Stimulated activated CD4-positive, alpha-beta T cell treated with anti-CD3 and anti-CD28 coated beads, TNF-alpha, amount 100 ng/mL, for 1 hour (primary cell): ENCODE results near the gene HDGFL2.
A peak's percentile ranks its signal among the peaks of the same experiment; 100 is the strongest.

ENCODE experiments used
- DNase-seq, 3 donors: peaks; one replicate each; pipeline ENCODE4 v3.0.0-alpha.2; 2020; ENCODE audit warnings: low read depth in 3 of 3, low spot score in 1 of 3

The HDGFL2 gene

DNA sequence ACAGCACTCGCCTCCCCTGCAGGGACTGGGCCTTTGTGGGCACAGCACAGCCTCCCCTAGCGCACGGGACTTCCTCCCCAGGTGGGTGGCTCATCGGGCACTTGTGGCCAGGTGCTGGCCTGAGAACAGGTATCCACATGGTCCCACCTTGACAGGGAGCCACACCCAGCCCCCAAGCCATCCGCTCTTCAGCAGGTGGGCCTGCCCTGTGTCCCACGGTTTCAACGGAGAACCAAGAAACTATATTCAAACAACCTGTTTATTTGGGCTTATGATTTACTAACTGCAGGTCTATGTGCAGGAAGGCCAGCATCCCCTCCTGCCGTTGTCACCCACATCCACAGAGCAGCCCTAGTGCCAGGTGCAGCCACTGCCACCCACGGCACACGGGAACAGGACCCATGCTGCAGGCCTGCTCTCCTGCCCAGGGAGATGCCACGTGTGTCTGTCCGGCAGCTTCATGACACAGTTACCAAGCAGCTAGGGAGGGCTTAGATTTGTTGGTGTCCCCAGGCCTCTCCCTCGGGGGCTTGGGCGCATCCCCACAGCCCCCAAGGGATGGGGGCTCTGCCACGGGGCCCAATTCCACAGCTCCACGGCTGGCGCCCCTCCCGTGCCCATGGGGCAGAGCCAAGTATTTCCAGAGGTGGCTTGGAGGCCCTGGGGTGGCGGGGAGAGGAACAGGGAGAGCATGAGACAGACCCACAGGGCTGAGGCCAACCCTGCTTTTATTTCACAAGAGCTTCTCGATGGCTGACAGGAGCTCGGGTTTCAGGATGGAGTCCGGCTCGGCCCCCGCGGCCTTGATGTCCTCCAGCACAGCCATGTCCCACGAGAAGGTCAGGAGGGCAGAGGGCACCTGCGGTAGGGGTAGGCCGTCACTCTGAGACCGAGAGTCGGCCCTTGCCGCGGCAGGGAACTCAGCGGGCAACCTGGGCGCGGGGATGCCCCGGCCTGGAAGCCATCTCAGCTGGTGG lies 27.0 kb upstream of the HDGFL2 start:
- no peak for DNase-seq

DNA sequence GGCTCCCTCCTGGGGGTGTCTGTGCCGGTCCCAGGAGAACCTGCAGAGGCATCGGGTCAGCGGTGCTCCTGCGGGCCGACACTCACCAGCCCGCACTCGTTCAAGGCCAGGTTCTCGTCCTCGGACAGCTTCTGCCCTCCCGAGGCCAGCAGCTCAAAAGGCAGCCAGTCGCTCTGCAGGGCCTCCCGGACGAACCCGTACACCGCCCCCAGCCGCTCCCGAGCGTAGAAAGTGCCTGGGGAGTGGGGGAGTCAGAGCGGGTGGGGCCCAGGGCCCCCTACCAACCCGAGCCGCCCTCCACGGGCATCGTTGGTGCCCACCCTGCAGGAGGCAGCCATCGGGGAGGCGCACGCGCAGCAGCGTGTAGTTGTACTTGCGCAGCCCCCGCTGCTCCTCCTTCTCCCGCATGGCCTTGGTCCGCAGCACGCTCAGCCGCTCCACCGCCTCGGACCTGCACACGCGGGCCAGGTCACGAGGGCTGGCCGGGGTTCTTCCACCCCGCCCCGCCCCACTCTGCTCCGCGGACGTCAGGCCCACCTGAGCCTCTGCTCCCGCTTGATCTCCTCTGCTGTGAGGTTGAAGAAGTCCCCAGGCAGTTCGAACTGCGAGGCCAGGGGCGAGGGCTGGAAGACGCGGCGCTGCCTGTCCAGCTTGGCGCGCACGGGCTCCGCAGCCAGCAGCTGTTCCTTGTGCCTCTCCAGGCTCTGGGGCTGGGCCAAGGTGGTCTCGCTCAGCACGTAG lies 26.0 kb upstream of the HDGFL2 start:
- no peak for DNase-seq

DNA sequence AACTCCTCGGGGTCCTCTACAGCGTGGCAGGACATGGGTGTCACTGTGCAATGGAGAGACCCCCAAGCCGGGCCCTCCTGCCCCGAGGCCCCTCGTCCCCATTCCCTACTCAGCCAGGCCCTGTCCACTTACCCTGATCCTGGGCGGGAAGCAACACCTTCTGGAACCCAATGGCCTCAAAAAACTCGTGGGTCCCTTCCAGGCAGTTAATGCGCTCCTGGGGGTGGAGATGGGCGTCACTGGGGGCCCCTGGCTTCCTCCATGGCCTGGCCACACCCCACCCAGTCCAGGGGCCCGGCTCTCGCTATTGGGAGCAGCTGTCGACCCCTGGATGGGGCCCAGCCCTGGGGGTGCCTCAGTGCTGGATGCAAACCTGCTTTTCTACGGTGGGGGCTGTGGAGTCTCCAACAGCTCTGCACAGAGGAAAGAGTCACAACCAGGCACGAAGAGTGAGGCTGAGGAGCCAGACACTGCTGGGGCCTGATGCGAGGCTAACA lies 25.3 kb upstream of the HDGFL2 start:
- DNase-seq, result no peak

DNA sequence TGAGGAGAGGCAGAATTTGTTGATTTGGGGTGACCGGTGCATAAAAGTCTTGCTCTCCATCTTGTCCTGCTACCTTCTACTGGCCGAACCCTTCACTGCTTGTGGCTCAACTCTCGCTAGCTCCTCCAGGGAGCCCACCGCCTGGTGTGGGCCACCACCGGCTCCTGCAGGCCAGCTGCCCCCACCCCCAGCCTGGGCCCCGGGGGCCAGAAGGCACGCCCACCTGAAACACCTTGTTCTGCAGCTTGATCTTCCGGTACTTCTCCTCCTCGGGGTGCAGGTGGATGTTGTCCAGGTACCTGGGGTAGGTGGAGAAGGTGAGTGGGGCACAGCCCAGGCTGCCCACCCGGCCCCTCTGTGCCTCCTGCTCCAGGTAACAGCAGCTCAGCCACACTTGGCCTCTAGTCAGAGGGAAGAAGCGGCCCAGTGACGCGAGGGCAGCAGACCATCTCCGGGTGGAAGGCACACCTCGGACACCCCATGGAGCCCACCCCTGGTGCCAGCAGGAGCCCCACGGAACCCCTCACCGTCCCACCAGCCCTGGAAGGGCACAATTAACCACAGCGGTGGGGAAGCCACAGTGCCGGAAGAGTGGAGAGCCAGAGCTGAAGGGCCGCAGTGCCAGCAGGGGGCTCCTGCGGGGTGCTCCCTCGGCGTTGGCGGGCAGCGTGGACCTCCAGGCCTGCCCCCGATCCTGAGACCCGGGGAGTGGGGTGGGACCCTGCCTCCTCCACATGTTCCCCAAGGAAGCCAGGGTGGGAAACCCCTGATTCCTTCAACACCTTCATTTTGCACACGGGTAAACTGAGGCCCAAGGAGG lies 24.6 kb upstream of the HDGFL2 start:
- DNase-seq, result no peak

DNA sequence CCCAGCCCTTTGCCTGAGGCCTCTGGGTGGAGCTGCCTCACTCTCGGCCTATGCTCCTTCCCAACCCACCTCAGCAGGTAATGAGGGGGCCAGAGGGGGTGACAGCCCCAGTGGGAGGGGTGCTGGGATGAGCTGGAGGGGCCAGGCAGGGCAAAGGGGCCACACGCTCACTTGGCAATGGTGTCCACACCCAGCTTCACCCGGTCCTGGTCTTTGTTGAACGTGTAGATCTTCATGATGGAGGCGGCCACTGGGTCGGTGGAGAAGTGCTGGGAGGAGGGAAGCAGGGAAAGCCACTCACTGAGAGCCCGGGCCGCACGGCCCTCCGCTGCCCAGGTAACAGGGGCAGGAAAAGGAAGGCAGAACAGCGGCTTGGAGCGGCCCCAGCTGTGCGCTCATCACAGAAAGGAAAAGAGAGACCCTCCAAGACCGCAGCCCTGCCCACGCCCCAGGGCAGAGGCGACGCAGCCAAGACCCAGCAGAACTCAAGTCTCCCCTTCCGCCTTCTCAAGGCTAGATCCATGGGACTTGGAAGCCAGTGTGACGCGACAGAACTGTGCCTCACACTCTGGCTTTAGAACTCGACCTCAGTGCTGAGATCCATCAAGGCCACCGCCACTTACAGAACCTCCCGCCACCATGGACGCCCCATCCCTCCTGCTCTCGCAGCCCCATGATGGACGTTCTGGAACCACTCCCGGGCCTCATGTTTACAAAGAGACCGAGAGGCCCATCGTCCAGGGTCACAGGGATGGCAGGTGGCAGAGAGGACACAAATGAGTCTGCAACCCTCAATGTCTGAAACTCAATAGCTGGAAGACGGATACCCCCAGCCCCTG lies 23.7 kb upstream of the HDGFL2 start:
- no peak for DNase-seq

DNA sequence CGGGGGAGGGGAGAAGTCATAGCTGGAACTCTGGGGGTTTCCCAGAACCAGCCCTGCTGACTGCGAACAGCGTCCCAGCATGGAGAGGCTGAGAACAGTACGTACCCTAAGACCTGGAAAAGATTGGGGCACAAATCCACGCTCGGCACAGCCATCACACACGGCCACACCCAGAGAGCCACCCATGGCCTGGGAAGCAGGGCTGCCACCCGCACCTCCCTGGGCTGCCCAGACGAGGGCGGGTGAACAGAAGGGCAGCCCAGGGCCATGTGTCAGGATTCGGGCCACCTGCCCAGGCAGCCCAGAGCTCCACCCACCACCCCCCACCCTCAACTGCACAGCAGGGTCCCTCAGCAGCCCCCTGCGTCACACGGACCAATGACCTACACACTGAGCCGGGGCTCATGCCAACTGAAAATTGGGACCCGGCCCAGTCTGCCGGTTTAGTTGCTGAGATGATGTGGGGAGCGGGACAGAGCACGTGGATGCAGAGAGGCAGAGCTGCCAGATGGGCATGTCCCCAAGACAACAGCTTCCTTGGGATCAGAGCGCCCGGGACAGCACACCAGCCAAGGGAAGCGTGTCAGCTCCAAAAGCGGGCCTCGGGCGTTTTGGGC lies 23.0 kb upstream of the HDGFL2 start:
- DNase-seq, result no peak

DNA sequence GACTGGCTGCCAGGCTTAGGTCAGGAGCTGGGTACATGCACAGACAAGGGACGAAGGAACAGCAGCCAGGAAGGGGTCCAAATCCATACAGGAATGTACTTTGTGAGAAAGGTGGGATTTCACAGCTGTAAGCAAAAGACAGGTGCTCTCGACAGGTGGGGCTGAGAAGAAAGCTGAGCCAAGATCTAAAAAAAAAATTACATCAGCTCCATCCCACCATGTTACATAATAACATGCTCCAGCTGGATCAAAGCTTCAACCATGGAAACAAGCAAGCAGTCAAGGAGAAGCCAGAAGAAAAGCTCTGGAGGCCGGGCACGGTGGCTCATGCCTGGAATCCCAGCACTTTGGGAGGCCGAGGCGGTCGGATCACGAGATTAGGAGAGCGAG lies 22.5 kb upstream of the HDGFL2 start:
- no peak for DNase-seq

DNA sequence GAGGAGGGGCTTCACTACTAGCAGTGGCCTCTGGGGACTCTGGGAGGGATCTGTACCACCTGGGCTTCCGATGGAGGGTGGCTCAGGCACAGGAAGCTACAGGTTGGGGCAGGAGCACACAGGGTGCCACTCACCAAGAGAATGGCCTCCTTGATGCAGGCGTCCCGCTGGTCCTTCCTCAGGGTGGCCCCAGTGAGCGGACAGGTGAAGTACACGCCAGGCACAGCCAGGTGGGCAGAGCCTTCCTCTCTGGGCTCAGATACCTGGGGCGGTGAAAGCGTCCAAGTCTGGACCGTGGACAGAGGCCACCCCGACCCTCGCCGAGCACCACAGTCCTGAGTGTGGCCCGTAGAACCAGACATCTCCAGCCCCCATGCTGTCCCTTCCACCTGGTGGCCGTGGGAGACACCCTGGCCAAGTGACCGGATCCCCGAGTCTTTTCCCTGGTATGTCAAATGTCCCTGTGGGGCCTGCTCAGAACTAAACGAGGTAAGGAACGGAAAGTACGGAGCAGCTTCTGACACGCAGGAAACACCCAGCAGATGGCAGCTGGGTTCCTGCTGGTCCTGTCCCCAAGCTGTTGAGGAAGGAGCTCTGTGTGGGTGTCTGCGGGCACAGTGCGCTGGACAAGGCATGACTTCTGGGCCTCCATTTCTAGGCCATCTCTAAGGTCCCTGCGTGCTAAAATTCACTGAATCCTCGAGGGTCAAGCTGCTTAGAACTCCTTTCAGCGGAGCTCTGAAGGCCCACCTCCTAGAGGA lies 19.7 kb upstream of the HDGFL2 start:
- no peak for DNase-seq

DNA sequence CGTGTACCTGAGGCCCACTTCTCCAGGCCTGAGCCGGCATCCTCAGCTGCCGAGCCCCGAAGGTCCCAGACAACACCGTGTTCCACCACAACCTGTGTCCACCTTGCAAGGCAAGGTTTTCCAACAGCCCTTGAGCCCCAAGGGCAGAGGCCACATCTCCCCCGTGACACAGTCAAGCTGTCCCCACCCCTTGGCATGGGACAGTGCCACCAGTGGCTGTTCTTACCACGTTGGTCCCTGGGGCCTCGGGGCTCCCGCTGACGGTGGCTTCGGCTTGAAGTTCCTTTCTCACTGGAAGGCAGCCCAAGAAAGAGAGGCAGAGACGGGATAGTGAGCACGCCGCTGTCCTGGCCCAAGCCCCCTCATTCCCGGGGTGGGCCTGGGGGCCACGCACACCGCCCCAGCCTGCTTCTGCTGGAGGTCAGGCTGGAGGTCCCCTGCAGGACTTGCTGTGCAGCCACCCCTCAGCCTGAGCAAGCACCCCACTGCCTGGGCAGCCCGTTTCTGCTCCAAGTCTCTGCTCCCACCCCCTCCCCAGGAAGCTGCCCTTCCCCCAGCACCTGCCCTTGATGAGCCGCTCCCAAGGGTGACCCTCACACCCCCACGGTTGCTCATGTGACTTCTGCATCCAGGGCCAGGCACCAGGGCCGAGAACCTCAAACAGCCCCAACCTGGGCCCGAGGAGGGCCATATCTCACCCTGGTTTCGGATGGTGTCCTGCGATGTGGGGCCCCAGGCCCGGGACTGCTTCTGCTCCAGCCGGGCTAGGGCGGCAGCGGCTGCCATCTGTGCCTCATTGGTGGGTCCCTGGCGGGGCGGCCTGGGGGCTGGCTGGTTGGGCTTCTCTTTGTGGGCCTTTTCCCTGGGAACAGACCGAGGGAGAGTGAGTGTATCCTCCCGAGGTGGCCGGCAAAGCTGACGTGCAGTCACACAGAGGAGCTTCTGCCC lies 18.6 kb upstream of the HDGFL2 start:
- DNase-seq, result no peak

DNA sequence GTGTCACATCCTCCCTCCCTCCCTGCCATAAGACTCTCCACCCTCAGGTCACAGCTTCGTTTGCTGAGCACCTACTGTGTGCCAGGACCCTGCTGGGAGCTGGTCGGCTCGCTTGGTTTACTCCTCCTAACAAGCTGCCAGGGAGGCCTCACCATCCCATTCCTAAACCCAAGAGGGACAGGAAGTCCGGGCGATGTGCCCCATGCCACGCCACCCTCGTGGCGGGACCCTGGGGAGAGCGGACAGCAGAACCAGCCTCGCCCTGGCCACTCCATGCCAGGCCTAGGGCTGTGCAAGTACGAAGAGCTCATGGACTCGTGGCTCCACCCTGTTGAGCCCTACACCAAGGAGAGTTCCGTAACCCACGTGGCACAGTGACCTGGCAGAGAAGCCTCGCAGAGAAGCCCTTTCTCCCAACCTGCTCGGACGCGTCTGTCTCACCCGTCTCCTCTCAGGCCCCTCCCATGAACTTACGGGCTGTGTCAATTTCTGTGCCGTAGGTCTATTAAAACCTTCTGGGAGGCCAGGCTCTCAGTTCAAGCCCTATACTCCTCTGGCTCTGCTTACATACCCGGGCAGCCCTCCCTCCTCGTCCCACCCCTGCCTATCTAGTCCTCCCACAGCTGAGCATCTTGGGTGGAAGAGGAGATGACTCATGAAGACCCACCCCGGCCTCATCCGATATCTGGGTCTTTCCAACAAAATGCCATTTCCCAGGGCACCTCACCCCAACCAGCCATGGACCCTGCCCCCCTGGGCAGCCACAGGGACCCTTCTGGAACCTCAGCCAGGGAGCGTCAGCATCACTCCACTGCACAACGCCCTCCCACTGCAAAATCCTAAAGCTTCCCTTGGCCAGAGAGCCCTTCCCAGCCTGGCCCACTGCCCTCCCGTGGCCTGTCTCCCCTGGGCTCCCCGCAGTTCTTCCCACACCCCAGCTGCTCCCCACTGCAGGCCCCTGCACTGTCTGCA lies 17.1 kb upstream of the HDGFL2 start:
- no peak for DNase-seq

DNA sequence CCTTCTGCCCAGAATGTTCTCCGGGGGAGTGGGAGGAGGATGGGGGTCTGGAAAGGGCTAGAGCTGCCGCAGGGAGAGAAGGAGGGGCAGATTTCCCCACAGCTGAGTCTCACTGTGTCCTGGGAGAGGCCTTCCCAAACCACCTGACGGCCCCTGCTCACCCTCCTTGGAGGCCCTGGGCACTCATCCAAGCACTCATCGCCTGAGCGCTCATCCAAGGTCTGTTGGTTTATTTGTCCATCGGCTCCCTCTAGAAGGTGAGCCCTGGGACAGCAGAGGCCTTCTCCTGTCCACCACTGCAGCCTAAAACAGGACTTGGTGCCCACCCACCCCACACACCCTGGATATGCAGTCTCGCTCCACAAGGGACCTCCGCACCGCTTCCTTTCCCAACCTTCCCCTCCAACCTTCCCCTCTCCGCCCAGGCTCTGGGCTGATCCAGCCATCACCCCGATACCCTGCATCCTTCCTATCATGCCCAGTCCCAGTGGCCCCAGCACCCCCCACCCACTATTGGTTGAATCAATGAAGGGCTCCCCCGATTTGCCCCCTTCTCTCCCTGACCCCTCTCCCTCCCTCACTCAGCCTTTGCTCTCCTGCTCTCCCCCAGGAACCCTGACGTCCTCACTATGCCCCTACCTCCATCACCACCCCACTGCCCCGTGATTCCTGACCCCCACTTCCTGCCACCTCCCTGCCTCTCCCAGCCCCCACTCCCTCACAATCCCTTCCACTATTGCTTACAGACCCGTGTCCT lies 16.2 kb upstream of the HDGFL2 start:
- DNase-seq, result no peak

DNA sequence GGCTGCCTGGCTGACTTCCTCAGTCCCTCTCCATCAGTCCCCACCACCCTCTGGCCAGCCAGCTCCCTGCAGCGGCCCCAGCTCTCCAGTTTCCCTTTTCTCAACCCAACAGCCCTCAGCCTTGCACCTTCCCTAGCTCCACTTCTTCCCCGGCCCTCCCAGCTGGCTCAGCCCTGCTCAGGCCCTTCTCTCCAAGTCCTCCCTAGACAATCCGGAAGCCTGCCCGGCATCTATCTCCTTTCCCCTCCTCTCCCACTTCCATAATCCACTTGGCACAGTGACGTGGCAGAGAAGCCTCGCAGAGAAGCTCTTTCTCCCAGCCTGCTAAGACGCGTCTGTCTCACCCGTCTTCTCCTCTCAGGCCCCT lies 15.6 kb upstream of the HDGFL2 start:
- no peak for DNase-seq

DNA sequence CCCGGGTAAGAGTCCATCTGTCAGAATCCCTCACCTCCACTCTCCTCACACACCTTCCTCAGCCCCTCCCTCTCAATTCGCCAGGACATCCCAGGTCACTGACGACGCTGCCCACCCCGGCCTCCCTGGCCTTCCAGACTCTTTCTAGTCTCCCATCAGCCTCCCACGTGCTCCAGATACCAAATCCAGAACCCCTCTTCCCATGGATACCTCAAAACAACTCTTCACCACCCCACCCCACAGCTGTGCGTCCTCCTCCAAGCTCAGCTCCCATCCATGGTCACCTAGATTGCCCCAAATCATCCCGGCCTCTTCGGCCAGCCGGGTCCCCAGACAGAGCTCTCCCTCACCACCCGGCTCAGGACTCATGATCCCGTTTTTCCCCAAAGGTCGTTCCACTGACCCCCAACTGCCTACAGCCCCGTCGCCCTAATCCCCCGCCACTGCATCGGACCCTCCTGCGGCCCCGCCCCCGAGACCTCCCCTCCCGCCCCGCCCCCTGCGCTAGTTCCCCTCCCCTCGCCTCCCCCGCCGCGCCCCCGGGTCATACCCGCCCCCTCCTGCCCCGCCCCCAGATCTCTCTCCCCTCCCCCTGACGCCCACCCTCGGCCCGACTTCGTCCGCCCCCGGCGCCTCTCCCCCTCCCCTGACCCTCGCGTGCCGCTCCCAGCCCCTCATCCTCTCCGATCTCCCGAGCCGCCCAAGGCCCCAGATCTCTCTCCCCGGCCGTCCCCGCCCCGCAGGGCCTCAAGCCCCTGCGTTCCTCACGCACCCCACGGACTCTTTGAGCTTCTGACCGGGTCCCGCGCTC lies 15.0 kb upstream of the HDGFL2 start:
- peak in 2 of 3 donors; percentile 22 to 32 for DNase-seq

DNA sequence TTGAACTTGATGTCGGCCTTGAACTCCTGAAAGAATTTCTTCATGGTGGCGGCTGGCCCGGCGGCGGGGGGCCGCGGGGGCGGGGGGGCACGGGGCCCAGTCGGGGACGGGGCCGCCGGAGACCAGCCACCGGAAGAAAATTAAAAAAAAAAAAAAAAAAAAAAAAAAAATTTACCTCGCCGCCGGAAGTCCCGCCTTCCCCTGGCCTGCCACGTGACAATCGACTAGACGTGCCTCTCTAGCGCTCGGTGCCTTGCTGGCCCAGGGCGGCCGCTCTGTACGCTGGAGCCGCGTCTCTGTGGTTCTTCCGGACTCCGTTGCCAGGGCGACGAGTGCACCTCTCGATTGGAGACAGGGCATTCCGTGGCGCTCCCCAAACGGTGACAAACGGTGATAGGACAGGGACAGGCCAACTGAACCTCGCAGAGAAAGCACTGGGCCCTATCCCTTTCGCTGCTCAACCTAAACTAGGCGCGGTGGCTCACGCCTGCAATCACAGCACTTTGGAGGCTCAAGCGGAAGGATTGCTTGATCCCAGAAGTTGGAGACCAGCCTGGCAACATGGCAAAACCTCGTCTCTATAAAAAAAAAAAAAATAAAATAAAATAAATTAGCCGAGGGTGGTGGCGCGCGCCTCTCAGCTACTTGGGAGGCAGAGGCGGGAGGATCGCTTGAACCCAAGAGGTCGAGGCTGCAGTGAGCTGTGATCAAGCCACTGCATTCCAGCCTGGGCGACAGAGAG lies 14.3 kb upstream of the HDGFL2 start, which contains the start of gene UBXN6:
Gene UBXN6 (minus strand): TSS at position 141 of the 742 bp plus-strand sequence. CDS start 97 bp downstream, at position 44.
- DNase-seq, result peak; percentile 89 to 97 (median 94)
